Keratinocyte (primary cell): ENCODE data around the gene CROT. TPM values are rescaled to one million over a fixed set of nuclear protein-coding genes. Genes with fewer than 3 reads are reported as not detected.

Source experiments
- DNase-seq: peaks from one replicate; pipeline ENCODE4 v3.0.0-alpha.2; 2011; ENCODE audit warnings: low read depth, missing footprints, low spot score
- FAIRE-seq: peaks from 2 replicates; lab custom pipeline; 2011; peaks lifted over from hg19 to GRCh38; lab: Jason Lieb, UNC
- H2AFZ ChIP-seq: 2 replicates; pipeline ENCODE4 v1.6.0; 2012; ENCODE audit warnings: low read length, control low read depth, inconsistent platforms; ENCODE audit not compliant: control insufficient read depth
- H3K27ac ChIP-seq: 2 replicates; pipeline ENCODE4 v1.5.1; 2011; ENCODE audit warnings: low read length; ENCODE audit not compliant: control insufficient read depth, insufficient read depth
- H3K27me3 ChIP-seq: 3 replicates; pipeline ENCODE4 v1.6.0; 2011; ENCODE audit warnings: low read length; ENCODE audit not compliant: control insufficient read depth, insufficient read depth; ENCODE audit errors: extremely low read depth
- H3K36me3 ChIP-seq, 2 experiments: 2 replicates in 1 of 2; 3 replicates in 1 of 2; pipeline ENCODE4 v1.5.1; 2011; ENCODE audit warnings: low read length in 2 of 2, mild to moderate bottlenecking in 1 of 2; ENCODE audit not compliant: control insufficient read depth in 2 of 2, insufficient read depth in 2 of 2; ENCODE audit errors: extremely low read depth in 1 of 2
- H3K4me1 ChIP-seq: 3 replicates; pipeline ENCODE4 v1.5.1; 2011; ENCODE audit warnings: low read length; ENCODE audit not compliant: control insufficient read depth, insufficient read depth; ENCODE audit errors: extremely low read depth
- H3K4me2 ChIP-seq: 3 replicates; pipeline ENCODE4 v1.6.0; 2011; ENCODE audit warnings: low read depth, low read length; ENCODE audit not compliant: control insufficient read depth, insufficient read depth; ENCODE audit errors: extremely low read depth
- H3K4me3 ChIP-seq, 3 experiments: fragments of 200-600 bp in 1 of 3; sonication (generic) in 1 of 3; 2 replicates in 2 of 3; 3 replicates in 1 of 3; pipeline ENCODE4 v1.5.1; 2011 to 2016; ENCODE audit warnings: low read length in 3 of 3, mild to moderate bottlenecking in 3 of 3, control low read depth in 2 of 3, inconsistent platforms in 1 of 3, low read depth in 1 of 3, mixed read lengths in 1 of 3, mixed run types in 1 of 3, moderate library complexity in 1 of 3; ENCODE audit not compliant: control insufficient read depth in 2 of 3, insufficient read depth in 2 of 3; ENCODE audit errors: extremely low read depth in 1 of 3
- H3K79me2 ChIP-seq: 2 replicates; pipeline ENCODE4 v1.6.0; 2012; ENCODE audit warnings: low read length; ENCODE audit not compliant: control insufficient read depth, insufficient read depth
- H3K9ac ChIP-seq: 3 replicates; pipeline ENCODE4 v1.6.0; 2011; ENCODE audit warnings: low read length; ENCODE audit not compliant: control insufficient read depth, insufficient read depth; ENCODE audit errors: extremely low read depth
- H3K9me1 ChIP-seq: 3 replicates; pipeline ENCODE4 v1.6.0; 2011; ENCODE audit warnings: low read length; ENCODE audit not compliant: control insufficient read depth, insufficient read depth; ENCODE audit errors: extremely low read depth
- H3K9me3 ChIP-seq: 2 replicates; pipeline ENCODE4 v1.5.1; 2012; ENCODE audit warnings: low read depth, low read length; ENCODE audit not compliant: control insufficient read depth
- H4K20me1 ChIP-seq: 3 replicates; pipeline ENCODE4 v1.6.0; 2011; ENCODE audit warnings: low read length; ENCODE audit not compliant: control insufficient read depth, insufficient read depth; ENCODE audit errors: extremely low read depth
- CTCF ChIP-seq, 3 experiments: IDR thresholded peaks in 1 of 3; conservative IDR thresholded peaks in 1 of 3; optimal IDR thresholded peaks in 1 of 3; 2 replicates in 2 of 3; 3 replicates in 1 of 3; pipeline versions ENCODE3 to v1.5.1; 2011; ENCODE audit warnings: low read length in 3 of 3, mild to moderate bottlenecking in 3 of 3, moderate library complexity in 2 of 3, control low read depth in 1 of 3, inconsistent platforms in 1 of 3; ENCODE audit not compliant: insufficient read depth in 2 of 3; ENCODE audit errors: extremely low read depth in 1 of 3
- EZH2 ChIP-seq: IDR thresholded peaks from one replicate; pipeline ENCODE4 v1.6.1; 2012; ENCODE audit warnings: inconsistent platforms, mild to moderate bottlenecking, low read length, moderate library complexity
- dilution Hi-C: fragments of 300-500 bp; cut with MboI; formaldehyde crosslinking; loops from one replicate; pipeline ENCODE4 v1.7.0; 2020; ENCODE audit warnings: low sequenced_read_pairs; ENCODE audit not compliant: extremely low pct_ligation_motif_present
- polyA plus RNA-seq, 5 experiments: library from polyadenylated mRNA; depleted of rRNA in 3 of 5; stranded (reverse) in 3 of 5; stranded (forward) in 1 of 5; unstranded in 1 of 5; fragments of >200 nt; gene quantifications; 1 replicate in 1 of 5; 2 replicates in 3 of 5; 3 replicates in 1 of 5; pipeline versions ENCODE4 v1.2.1 to v1.2.3, GENCODE V29; 2011 to 2012; ENCODE audit warnings: missing spikeins in 2 of 5, low read depth in 1 of 5, low replicate concordance in 1 of 5

The CROT gene
- polyA plus RNA-seq, 1 donor (not counting 4 experiments of a cell fraction or from before 2014, with no cell fraction given): 22.3 TPM

GRCh38 chr7:87359366-87359765, 13.9 kb downstream of the CROT start:
- dilution Hi-C loops: no loop called here
- DNase-seq (peak; percentile 32), FAIRE-seq (peak; percentile 87)
- no peak overlapping the region for H3K4me3 ChIP-seq
- TF ChIP-seq CTCF (optimal IDR thresholded peaks at IDR 0.05 in 1 of 3, IDR thresholded peaks at IDR 0.05 in 1 of 3, conservative IDR thresholded peaks at IDR 0.05 in 1 of 3; ENCODE audit: extremely low read depth in 1 of 3, insufficient read depth in 2 of 3, low read length in 3 of 3) (no peak), EZH2 (no peak)
- H3K4me1 ChIP-seq: peaks cover 17% of the 10 kb centered on the region
- H2AFZ ChIP-seq: no peak overlapping the region
- H3K9ac ChIP-seq: no peak overlapping the region
- H3K79me2 ChIP-seq: no peaks in the 10 kb centered on the region
- H3K4me2 ChIP-seq: peak overlapping the region; percentile 53
- no peaks in the 10 kb centered on the region for H3K9me1 ChIP-seq
- no peaks in the 10 kb centered on the region for H4K20me1 ChIP-seq
- peak overlapping the region; percentile 33 for H3K27ac ChIP-seq
- H3K27me3 ChIP-seq: no peaks in the 10 kb centered on the region
- H3K36me3 ChIP-seq: no peaks in the 10 kb centered on the region
- H3K9me3 ChIP-seq: peaks cover 4% of the 10 kb centered on the region

GRCh38 chr7:87361320-87361719, 15.9 kb downstream of the CROT start:
- Histone ChIP-seq H3K9me1 (no peaks in the 10 kb centered on the region), H3K27me3 (no peaks in the 10 kb centered on the region), H3K9ac (no peak overlapping the region), H2AFZ (no peak overlapping the region), H3K79me2 (no peaks in the 10 kb centered on the region), H4K20me1 (no peaks in the 10 kb centered on the region), H3K36me3 (no peaks in the 10 kb centered on the region), H3K27ac (no peak overlapping the region), H3K4me2 (no peak overlapping the region), H3K9me3 (no peaks in the 10 kb centered on the region), H3K4me3 (no peak overlapping the region), H3K4me1 (peaks cover 17% of the 10 kb centered on the region)
- dilution Hi-C loops: no loop called here
- no peak for FAIRE-seq
- no peak for DNase-seq
- no peak for TF ChIP-seq CTCF (optimal IDR thresholded peaks at IDR 0.05 in 1 of 3, IDR thresholded peaks at IDR 0.05 in 1 of 3, conservative IDR thresholded peaks at IDR 0.05 in 1 of 3; ENCODE audit: extremely low read depth in 1 of 3, insufficient read depth in 2 of 3, low read length in 3 of 3)
- no peak for TF ChIP-seq EZH2
